Activated CD4-positive, alpha-beta T cell treated with anti-CD3 and anti-CD28 coated beads, Interleukin-2, amount 50 U/mL, for 4 hours (primary cell): Measurements from ENCODE around the gene TSEN34.
"Not testable (repeated sequence)": the region's sequence is repeated elsewhere in the genome, so short reads cannot be mapped to it uniquely, and the experiment has no call there.

Source experiments
- DNase-seq, 2 experiments: peaks; one replicate each; pipeline ENCODE4 v3.0.0-alpha.2; 2020

TSEN34 gene

GRCh38 chr19:54209811-54210494 lies 18.8 kb downstream of the TSEN34 start:
- DNase-seq = no peak

GRCh38 chr19:54211235-54211634 lies 20.1 kb downstream of the TSEN34 start:
- DNase-seq = no peak

GRCh38 chr19:54214217-54214616 lies 23.1 kb downstream of the TSEN34 start:
- not testable (repeated sequence) for DNase-seq

- DNase-seq = not testable (repeated sequence)
These were observed 23.6 kb downstream of the TSEN34 start for GRCh38 chr19:54214734-54215133.

- no peak for DNase-seq
These were observed 25.8 kb downstream of the TSEN34 start for GRCh38 chr19:54216869-54217268.

GRCh38 chr19:54217517-54218247 lies 26.6 kb downstream of the TSEN34 start:
- not testable (repeated sequence) for DNase-seq

- no peak for DNase-seq
These were observed 27.2 kb downstream of the TSEN34 start for GRCh38 chr19:54218259-54218658.

GRCh38 chr19:54218960-54219661 lies 28.0 kb downstream of the TSEN34 start:
- DNase-seq = no peak

- DNase-seq = not testable (repeated sequence)
These were observed 28.6 kb downstream of the TSEN34 start for GRCh38 chr19:54219702-54220101.

- DNase-seq = not testable (repeated sequence)
These were observed 30.8 kb downstream of the TSEN34 start for GRCh38 chr19:54221947-54222346.

GRCh38 chr19:54222474-54223276 lies 31.6 kb downstream of the TSEN34 start, which contains the start of gene LILRB3:
LILRB3 (minus strand) TSS chr19:54223007; CDS start chr19:54222976, 31 bp downstream.
- not testable (repeated sequence) for DNase-seq

GRCh38 chr19:54223277-54223936 lies 32.3 kb downstream of the TSEN34 start:
- DNase-seq = not testable (repeated sequence)

- DNase-seq = not testable (repeated sequence)
These were observed 32.8 kb downstream of the TSEN34 start for GRCh38 chr19:54223937-54224281.

GRCh38 chr19:54224619-54225018 lies 33.5 kb downstream of the TSEN34 start:
- not testable (repeated sequence) for DNase-seq

GRCh38 chr19:54229146-54229545 lies 38.0 kb downstream of the TSEN34 start:
- no peak for DNase-seq

GRCh38 chr19:54230031-54230430 lies 38.9 kb downstream of the TSEN34 start:
- DNase-seq = no peak

- DNase-seq = peak; percentile 86 to 91
These were observed 40.2 kb downstream of the TSEN34 start for GRCh38 chr19:54231077-54231931.

GRCh38 chr19:54233941-54234340 lies 42.8 kb downstream of the TSEN34 start:
- DNase-seq = no peak

- DNase-seq = not testable (repeated sequence)
These were observed 48.6 kb downstream of the TSEN34 start for GRCh38 chr19:54239491-54240371.
